Stomach smooth muscle (tissue), 2 donors: ENCODE data around the gene SETX.

Experiments used
- H3K27ac ChIP-seq: one replicate; pipeline ENCODE4 v1.7.0; 2013; ENCODE audit warnings: mild to moderate bottlenecking, low read length, inconsistent platforms
- H3K27me3 ChIP-seq, 2 donors: one replicate each; pipeline ENCODE4 v1.7.0; 2013; ENCODE audit warnings: low read length in 2 of 2; ENCODE audit not compliant: insufficient read depth in 2 of 2, control insufficient read depth in 1 of 2
- H3K36me3 ChIP-seq, 2 donors: one replicate each; pipeline ENCODE4 v1.7.0; 2013; ENCODE audit warnings: low read length in 2 of 2; ENCODE audit not compliant: control insufficient read depth in 2 of 2, insufficient read depth in 2 of 2
- H3K4me1 ChIP-seq: one replicate; pipeline ENCODE4 v1.7.0; 2013; ENCODE audit warnings: low read length; ENCODE audit not compliant: control insufficient read depth, insufficient read depth
- H3K4me3 ChIP-seq, 2 donors: one replicate each; pipeline ENCODE4 v1.7.0; 2013; ENCODE audit warnings: low read length in 2 of 2
- H3K9ac ChIP-seq, 2 donors: one replicate each; pipeline ENCODE4 v1.7.0; 2013; ENCODE audit warnings: low read length in 2 of 2, mild to moderate bottlenecking in 1 of 2
- H3K9me3 ChIP-seq, 2 donors: one replicate each; pipeline ENCODE4 v1.7.0; 2013; ENCODE audit warnings: low read length in 2 of 2; ENCODE audit not compliant: control insufficient read depth in 2 of 2
- donor health status: healthy.
- donor health status: Pancreatic carcinoma.

Gene SETX

GRCh38 chr9:132239999-132240840 is 114.6 kb downstream of the SETX start:
- peaks cover 12% of the 10 kb centered on the region for H3K4me1 ChIP-seq
- H3K9ac ChIP-seq, result no peak overlapping the region
- no peaks in the 10 kb centered on the region for H3K36me3 ChIP-seq
- H3K4me3 ChIP-seq, result peak overlapping the region in 1 of 2 donors; percentile 79
- H3K9me3 ChIP-seq, result no peaks in the 10 kb centered on the region
- peaks cover 3 to 5% of the 10 kb centered on the region in 2 donors for H3K27me3 ChIP-seq
- H3K27ac ChIP-seq, result no peak overlapping the region

DNA sequence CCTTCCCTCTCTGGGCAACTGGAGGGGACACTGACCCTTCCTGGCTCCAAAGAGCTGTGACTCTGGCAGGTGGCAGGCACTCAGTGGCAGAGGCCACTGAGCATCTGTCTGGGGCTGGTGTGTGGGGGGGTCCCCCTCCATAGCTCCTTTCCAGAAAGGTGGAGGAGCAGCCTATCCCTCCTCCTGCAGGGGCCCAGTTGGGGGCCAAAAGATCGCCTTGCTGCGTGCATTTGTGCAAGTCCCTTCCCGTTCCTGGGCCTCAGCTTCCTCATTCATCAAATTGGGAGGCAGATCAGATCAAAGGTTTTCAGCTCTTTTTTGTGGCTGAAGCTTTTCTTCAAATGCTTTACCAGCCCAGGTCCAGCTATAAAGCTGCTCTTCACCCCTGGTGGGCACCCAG is 115.3 kb downstream of the SETX start:
- Histone ChIP-seq H3K9me3 (no peaks in the 10 kb centered on the region), H3K9ac (no peak overlapping the region), H3K4me3 (no peak overlapping the region), H3K36me3 (no peaks in the 10 kb centered on the region), H3K27ac (no peak overlapping the region), H3K4me1 (peaks cover 7% of the 10 kb centered on the region), H3K27me3 (peaks cover 3% of the 10 kb centered on the region in 2 donors)

GRCh38 chr9:132238992-132239391 is 115.8 kb downstream of the SETX start:
- Histone ChIP-seq H3K36me3 (no peaks in the 10 kb centered on the region), H3K4me1 (peaks cover 7% of the 10 kb centered on the region), H3K9ac (no peak overlapping the region), H3K27me3 (peaks cover 3% of the 10 kb centered on the region in 2 donors), H3K9me3 (no peaks in the 10 kb centered on the region), H3K4me3 (no peak overlapping the region), H3K27ac (no peak overlapping the region)

GRCh38 chr9:132238026-132238972 is 116.5 kb downstream of the SETX start:
- peaks cover 7% of the 10 kb centered on the region for H3K4me1 ChIP-seq
- H3K9ac ChIP-seq, result no peak overlapping the region
- H3K36me3 ChIP-seq, result no peaks in the 10 kb centered on the region
- no peaks in the 10 kb centered on the region for H3K9me3 ChIP-seq
- no peak overlapping the region for H3K4me3 ChIP-seq
- peaks cover 3% of the 10 kb centered on the region in 2 donors for H3K27me3 ChIP-seq
- no peak overlapping the region for H3K27ac ChIP-seq

GRCh38 chr9:132237481-132237880 is 117.3 kb downstream of the SETX start:
- no peak overlapping the region for H3K9ac ChIP-seq
- H3K27ac ChIP-seq, result no peak overlapping the region
- H3K36me3 ChIP-seq, result no peaks in the 10 kb centered on the region
- H3K9me3 ChIP-seq, result no peaks in the 10 kb centered on the region
- H3K27me3 ChIP-seq, result peaks cover 3% of the 10 kb centered on the region in 2 donors
- H3K4me3 ChIP-seq, result no peak overlapping the region
- peaks cover 7% of the 10 kb centered on the region for H3K4me1 ChIP-seq

- Histone ChIP-seq H3K36me3 (no peaks in the 10 kb centered on the region), H3K27ac (no peak overlapping the region), H3K4me3 (no peak overlapping the region), H3K27me3 (peaks cover 3 to 5% of the 10 kb centered on the region in 2 donors), H3K9ac (no peak overlapping the region), H3K9me3 (no peaks in the 10 kb centered on the region), H3K4me1 (peaks cover 7% of the 10 kb centered on the region)
Measured at GRCh38 chr9:132236662-132237311, 118.0 kb downstream of the SETX start.

DNA sequence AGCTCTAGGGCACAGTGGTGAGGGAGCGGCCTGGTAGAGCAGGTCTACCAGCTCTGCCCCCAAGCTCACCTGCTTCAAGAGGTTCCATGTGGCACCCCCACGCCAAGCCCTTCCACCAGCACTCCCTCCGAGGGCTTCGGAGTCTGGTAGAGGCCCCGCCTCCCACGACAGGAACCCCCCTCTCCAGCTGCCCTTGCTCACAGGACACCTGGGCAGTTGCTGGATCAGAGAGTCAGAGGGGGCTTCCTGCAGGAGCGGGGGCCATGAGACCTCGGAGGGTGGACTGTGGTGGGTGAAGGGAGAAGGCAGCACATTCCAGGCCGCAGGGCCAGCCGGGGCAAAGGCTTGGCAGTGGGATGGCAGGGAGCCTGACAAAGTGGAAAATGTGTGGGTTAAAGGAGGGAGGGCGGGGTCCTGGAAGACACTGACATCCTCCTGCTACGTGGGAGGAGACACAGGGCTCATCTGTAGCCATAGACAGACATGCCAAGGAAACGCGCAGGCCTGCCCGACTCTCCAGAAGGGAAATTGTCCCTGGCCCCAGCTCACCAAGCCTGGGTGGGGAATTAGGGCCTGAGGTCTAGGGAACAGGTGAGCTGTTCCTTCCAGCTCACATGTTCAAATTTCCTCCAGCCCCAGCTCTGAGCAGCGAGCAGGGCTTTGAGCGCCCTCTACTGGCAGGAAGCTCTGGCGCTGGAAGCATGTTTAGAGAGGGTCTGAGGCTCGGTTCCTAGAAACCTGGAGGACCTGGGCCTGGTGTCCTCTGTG is 118.7 kb downstream of the SETX start:
- H3K27me3 ChIP-seq, result peaks cover 5 to 12% of the 10 kb centered on the region in 2 donors
- H3K4me1 ChIP-seq, result no peaks in the 10 kb centered on the region
- H3K27ac ChIP-seq, result no peak overlapping the region
- no peak overlapping the region for H3K4me3 ChIP-seq
- H3K36me3 ChIP-seq, result no peaks in the 10 kb centered on the region
- H3K9me3 ChIP-seq, result no peaks in the 10 kb centered on the region
- H3K9ac ChIP-seq, result no peak overlapping the region

DNA sequence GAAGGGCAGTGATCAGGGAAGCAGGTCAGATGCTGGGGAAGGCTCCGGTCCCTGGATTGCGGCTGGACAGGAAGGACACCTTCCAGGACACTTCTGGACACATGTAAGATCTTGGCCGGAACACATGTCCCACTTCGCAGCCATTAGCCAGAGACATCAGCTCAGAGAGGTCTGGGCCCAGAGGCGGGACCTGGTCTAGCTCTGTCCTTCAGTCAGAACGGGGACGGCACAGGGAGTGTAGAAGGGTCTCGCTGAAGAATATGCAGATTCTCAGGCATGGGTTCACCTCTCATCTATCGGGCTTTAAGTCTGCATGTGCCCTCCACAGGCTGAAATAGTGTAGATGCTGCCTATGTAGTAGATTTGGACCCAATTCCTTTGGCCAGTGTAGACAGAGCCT is 119.7 kb downstream of the SETX start:
- Histone ChIP-seq H3K27ac (no peak overlapping the region), H3K27me3 (peaks cover 10 to 12% of the 10 kb centered on the region in 2 donors), H3K4me3 (no peak overlapping the region), H3K9ac (no peak overlapping the region), H3K4me1 (no peaks in the 10 kb centered on the region), H3K36me3 (no peaks in the 10 kb centered on the region), H3K9me3 (no peaks in the 10 kb centered on the region)

- no peak overlapping the region for H3K27ac ChIP-seq
- H3K4me3 ChIP-seq, result no peak overlapping the region
- H3K9me3 ChIP-seq, result no peaks in the 10 kb centered on the region
- peaks cover 12 to 13% of the 10 kb centered on the region in 2 donors for H3K27me3 ChIP-seq
- no peaks in the 10 kb centered on the region for H3K4me1 ChIP-seq
- no peaks in the 10 kb centered on the region for H3K36me3 ChIP-seq
- no peak overlapping the region for H3K9ac ChIP-seq
Measured at GRCh38 chr9:132234535-132234934, 120.3 kb downstream of the SETX start.

DNA sequence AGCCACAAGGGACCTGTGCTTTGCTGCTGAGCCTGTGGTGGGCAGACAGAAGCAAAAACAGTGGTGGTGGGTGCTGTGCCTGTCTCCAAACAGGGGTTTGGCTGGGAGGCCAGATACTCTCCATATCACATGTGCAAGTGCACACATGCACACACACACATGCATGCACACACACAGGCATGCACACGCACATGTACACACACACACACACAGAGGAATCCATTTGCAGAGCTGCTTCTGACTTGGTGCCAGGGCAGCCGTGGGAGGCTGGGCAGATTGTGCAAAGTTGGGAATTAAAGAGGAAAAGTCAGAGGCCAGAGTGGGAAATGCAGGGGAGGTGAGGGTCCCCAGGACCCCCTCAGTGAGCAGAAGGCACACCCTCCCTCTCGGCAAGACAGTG is 121.6 kb downstream of the SETX start:
- H3K9me3 ChIP-seq, result no peaks in the 10 kb centered on the region
- no peaks in the 10 kb centered on the region for H3K4me1 ChIP-seq
- H3K27me3 ChIP-seq, result peaks cover 12 to 14% of the 10 kb centered on the region in 2 donors
- H3K36me3 ChIP-seq, result no peaks in the 10 kb centered on the region
- H3K4me3 ChIP-seq, result no peak overlapping the region
- no peak overlapping the region for H3K27ac ChIP-seq
- no peak overlapping the region for H3K9ac ChIP-seq
